GM18502 (cell line): Measurements from ENCODE around the gene SMPD1.
A peak's percentile ranks its signal among the peaks of the same experiment; 100 is the strongest.
"Not testable (repeated sequence)": the region's sequence is repeated elsewhere in the genome, so short reads cannot be mapped to it uniquely, and the experiment has no call there.

Experiments used
- ATAC-seq: cut with Tn5 transposase; IDR thresholded peaks from one replicate; pipeline ENCODE4 v1.9.1; 2021; ENCODE audit warnings: mild to moderate bottlenecking; ENCODE audit not compliant: unreplicated experiment, poor library complexity

Gene SMPD1

DNA sequence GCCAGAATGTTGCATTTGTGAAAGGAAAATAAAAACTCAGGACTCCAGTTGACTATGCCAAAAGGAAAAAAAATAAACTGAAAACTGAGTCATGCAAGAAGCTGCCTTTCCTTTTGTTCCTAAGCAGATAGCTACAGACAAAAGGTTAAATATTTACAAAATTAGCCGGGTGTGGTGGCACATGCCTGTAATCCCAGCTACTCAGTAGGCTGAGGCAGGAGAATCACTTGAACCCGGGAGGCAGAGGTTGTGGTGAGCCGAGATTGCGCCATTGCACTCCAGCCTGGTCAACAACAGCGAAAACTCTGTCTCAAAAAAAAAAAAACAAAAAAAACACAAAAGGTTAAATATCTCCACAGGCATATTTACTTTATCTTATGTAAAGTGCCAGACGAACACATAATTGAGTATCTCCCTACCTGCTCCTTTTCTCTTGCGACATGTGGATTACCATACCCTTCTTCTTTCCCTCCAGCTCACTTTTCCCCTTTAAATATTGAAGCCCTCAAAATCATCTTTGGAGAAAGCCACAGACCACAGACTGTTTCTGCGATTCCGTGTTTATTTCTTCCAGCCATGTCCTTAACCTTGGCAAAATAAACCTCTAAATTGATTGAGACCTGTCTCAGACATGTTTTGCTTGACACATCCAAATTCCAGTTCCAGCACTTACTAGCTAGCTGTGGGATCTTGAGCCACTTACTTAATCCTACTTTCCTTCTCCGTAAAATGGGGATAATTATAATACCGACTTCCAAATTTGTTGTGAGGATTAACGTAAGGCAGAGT lies 2.3 kb upstream of the SMPD1 start:
- no peak for ATAC-seq

DNA sequence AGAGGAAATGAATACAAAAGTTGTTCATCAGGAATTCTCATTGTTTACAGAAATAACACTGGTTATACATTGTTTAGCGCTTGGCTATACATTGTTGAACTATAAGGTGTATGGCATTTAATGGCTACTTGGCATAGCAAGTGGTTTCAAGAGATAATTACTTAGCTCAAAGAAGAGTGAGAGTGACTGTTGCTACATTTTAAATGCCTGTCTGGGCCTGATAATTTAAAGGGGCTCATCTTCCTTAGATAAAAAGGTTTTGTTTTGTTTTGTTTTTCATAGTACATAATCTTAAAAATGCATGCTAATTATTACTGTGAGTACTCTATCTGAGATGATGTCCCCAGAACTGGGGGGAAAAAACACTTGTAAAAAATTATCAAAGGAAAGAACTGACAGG lies 1.5 kb upstream of the SMPD1 start:
- ATAC-seq, result no peak

DNA sequence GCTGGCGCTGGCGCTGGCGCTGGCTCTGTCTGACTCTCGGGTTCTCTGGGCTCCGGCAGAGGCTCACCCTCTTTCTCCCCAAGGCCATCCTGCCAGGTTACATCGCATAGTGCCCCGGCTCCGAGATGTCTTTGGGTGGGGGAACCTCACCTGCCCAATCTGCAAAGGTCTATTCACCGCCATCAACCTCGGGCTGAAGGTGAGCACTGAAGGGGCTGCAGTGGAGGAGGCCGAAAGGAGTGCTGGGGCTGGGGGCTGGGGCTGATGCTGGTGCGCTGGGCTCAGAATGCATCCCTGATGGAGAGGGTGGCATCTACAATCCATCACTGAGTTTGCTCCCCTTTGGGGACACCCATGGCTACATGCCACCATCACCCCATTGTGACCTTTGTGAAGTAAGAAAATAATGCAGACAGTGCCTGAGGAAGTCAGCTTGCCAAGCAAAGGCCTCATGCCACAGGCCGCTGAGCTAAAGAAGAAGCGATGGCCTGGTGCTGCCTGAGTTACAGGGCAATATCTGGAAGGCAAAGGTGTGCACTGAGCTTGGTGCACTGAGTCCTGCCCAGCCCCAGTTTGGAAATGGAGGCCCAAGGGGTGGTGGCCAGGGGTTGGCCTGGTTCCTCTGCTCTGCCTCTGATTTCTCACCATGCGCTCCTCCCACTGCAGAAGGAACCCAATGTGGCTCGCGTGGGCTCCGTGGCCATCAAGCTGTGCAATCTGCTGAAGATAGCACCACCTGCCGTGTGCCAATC lies 620 bp downstream of the SMPD1 start:
- ATAC-seq, result no peak

DNA sequence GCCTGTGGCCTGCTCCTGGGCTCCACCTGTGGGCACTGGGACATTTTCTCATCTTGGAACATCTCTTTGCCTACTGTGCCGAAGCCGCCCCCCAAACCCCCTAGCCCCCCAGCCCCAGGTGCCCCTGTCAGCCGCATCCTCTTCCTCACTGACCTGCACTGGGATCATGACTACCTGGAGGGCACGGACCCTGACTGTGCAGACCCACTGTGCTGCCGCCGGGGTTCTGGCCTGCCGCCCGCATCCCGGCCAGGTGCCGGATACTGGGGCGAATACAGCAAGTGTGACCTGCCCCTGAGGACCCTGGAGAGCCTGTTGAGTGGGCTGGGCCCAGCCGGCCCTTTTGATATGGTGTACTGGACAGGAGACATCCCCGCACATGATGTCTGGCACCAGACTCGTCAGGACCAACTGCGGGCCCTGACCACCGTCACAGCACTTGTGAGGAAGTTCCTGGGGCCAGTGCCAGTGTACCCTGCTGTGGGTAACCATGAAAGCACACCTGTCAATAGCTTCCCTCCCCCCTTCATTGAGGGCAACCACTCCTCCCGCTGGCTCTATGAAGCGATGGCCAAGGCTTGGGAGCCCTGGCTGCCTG lies 1.4 kb downstream of the SMPD1 start:
- ATAC-seq, result no peak

DNA sequence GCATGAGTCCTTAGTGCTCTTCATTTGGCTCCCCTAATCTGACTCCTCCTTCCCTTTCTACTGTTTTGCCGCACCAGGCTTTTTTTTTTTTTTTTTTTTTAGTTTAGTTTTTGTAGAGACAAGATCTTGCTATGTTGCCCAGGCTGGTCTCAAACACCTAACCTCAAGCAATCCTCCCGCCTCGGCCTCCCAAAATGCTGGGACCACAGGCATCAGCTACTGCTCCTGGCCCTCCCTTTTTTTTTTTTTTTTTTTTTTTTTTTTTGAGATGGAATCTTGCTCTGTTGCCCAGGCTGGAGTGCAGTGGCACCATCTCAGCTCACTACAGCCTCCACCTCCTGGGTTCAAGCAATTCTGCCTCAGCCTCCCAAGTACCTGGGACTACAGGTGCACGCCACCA lies 2.0 kb downstream of the SMPD1 start:
- ATAC-seq, result not testable (repeated sequence)

DNA sequence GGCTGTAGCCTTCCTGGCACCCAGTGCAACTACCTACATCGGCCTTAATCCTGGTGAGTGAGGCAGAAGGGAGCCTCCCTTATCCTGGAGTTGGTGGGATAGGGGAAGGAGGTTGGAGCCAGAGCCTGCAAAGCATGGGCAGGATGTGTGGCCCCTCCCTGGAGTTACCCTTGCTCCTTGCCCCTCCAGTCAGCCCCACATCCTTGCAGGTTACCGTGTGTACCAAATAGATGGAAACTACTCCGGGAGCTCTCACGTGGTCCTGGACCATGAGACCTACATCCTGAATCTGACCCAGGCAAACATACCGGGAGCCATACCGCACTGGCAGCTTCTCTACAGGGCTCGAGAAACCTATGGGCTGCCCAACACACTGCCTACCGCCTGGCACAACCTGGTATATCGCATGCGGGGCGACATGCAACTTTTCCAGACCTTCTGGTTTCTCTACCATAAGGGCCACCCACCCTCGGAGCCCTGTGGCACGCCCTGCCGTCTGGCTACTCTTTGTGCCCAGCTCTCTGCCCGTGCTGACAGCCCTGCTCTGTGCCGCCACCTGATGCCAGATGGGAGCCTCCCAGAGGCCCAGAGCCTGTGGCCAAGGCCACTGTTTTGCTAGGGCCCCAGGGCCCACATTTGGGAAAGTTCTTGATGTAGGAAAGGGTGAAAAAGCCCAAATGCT lies 3.9 kb downstream of the SMPD1 start:
- no peak for ATAC-seq

DNA sequence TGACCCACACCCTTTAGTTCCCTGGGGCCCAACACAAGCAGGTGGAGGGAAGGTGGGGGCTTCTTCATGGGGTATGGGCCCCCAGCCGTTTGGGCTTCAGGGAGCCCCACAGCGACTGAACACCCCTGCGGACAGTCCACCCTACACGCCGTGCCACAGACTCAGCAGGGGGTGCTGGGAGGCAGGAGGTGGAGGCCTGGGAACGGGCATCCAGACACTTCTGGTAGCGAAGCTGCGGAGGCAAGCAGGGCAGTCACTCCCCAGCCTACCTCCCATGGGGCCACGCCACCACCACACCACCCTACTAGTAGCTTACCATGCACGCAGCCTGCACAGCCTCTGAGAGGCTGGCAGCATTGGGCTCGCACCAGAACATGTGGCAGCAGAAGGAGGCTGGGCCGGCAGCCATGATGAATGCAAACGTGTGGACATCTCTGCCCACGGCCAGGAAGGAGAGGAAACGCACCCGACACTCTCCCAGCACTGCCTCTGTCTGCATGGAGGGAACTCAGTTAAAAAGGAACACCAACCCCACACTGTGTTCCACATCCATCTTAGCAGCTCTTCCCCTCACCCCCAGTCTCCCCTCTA lies 5.3 kb downstream of the SMPD1 start:
- ATAC-seq, result no peak

DNA sequence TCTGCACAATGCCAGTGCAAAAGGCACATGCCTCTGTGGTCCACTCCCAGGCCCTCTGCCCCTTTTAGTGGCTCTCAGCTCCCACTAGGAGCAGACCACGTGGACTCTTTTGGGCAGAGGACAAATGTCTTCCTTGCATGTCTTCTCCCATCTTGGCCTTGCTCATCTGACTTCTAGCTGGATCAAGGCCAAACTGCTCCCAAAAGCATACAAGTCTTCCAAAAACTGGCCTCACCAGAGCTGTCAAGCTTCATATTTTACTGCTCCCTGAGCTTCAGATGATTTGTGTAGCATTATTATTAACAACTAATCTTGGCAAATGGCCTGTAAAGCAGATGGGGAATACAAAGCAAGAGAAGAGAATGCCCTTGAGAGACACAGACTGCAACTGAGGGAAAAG lies 6.9 kb downstream of the SMPD1 start:
- ATAC-seq, result no peak

DNA sequence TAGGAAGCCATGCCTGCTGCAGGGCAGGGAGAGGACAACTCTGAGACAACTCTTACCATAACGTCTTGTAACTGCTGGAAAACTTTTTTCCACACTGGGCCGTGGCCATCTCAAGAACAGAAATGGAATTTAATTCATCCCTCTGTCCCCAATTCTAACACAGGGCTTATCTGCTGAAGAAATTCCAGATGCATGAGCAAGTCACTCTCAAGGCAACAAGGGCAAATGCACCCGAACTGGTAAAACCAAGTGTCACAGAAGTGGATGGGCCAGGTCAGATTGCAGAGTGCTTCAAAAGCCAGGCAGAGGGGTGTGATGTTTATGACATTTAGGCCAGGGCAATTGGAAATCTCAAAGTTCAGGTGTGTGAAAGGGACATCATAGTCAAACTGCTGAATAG lies 7.4 kb downstream of the SMPD1 start:
- ATAC-seq, result no peak

DNA sequence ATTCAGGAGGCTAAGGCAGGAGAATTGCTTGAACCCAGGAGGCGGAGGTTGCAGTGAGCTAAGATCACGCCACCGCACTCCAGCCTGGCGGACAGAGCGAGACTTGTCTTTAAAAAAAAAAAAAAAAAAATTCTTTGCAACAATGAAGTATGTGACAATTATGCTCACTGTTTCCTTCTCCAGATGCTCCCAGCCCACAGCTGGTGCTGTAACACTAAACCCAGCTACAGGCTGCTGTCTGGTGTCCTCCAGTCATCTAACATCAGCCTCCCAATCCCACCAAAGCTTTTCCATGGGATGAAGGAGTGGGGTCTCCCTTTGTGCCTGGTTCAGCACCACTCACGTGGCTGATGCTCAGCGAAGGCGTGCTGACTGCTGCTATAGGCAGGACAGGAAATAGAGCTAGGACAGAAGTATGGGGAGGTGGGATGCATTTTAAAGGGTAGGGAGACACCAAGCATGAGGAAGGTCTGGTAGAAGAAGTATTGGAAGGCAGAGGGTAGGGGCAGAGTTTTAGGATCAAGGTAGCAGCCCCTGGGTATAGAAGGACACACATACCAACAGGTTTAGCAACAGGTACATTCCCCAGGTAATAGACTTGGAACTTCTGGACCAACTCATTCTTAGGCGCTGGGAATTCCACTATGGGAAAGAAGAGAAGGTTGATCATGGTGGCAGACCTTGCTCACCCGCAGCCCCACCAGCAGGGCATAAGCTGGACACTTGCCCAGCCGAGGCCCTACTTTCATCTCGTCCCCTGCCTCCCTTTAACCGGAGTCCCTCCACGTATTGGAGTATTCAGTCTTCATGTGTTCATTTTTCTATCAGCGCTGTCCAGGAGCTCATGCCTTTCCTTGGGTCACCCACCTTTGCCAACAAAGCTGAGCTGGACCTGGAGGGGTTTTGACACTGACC lies 10.4 kb downstream of the SMPD1 start:
- ATAC-seq, result no peak

DNA sequence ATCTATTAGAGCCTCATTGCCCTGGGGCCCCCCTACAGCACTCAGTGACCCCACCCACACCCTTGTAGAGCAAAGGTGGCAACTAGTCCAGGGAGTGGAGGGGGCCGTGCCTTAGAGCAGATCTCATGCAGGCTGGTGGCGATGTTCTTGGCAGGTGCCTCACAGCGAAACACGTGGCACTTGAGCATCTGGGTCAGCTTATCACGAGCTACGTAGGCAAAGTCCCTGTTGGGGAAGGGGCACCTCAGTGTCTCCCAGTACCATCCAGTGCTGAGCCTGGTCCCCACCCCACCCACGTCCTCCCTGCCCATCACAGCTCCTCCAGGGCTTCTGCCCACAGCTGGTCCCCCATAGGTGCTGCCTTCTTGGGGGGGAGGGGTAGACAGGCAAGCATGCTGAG lies 11.2 kb downstream of the SMPD1 start:
- ATAC-seq, result no peak

DNA sequence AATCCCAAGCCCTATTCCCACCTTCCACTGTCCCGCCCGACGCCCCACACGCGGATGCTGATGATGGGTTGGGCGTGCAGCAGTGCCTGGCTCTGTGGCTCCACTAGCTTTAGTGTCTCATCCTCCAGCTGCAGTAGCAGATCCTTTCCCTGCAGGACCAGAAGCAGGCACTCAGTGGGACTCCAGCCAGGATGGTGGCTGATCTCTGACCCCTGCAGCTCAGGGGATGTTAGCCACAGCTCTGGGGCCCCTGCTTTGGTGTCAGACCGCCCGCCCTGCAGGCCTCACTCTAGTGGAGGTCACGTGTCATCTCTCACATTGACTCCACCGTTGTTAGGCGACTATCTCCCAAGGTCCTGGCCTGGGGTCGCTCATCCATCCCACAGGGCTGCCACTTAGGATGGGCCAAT lies 11.8 kb downstream of the SMPD1 start:
- peak; percentile 54 for ATAC-seq

DNA sequence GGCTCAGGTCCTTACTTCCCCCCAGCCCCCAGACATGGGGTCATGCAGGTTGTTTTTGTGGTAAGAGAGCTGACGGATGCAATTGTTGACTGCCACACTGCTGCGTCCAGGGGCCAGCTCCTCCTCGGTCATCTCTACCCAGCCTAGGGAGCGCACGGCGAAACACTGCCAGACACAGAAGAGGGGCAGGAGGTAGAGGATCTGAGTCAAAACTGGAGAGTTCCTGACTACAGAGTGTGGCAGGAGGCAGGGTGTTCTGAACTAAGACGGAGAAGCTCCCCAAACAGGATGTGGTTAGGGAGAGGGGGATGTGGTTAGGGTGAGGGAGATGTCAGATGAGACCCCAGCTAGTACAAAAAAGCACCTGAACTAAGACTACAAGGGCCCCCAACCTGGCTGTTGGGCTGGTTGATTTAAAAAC lies 12.3 kb downstream of the SMPD1 start:
- peak; percentile 96 for ATAC-seq

DNA sequence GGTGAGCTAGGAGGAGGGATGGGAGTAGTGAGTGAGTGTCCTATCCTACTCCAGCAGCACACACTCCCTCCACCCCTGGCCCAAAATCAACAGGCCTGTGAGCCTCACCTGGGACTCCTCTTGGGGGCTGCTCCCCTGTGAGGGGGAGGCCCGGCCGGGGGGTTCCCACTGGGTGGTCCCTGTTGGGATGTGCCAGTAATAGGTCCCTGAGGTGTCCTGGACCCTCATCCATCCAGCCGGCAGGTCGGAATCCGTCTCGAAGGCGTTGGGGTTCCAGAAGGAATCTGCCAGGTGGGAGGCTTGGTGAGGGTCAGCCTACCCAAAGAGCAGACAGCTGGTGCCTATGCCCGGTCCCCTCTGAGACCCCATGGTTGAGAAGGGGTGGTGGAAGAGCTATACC lies 13.3 kb downstream of the SMPD1 start:
- ATAC-seq, result no peak

DNA sequence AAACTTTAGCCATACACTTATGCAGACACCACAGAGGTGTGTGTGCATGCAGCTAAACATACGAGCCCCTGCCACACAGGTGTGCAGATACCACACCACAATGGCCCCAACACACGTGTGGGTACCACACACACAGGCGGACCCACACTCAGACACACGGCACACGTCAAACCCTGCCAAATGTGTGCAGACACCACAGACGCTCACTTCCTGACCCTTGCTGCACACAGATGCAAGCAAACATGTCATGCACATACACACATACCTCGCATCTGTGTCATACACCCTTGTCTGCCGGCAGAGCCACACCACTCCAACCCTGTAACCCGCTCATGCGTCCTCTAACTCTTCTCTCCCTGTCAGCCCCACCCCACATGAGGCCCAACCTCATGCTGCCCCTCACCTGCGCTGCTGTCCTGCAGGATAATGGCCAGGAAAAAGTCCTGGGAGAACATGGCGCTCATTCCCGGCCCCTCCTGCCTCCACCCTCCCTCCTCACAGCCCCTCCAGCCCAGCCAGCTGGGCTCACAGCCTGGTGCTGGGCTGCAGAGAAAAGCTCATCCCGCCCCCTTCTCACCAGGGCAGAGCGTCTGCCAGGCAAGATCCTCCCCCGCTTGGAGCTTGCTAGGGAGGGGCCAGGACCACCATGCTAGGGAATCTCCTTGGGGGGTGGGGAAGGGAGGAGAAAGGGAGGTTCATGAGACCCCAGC lies 14.2 kb downstream of the SMPD1 start:
- no peak for ATAC-seq

DNA sequence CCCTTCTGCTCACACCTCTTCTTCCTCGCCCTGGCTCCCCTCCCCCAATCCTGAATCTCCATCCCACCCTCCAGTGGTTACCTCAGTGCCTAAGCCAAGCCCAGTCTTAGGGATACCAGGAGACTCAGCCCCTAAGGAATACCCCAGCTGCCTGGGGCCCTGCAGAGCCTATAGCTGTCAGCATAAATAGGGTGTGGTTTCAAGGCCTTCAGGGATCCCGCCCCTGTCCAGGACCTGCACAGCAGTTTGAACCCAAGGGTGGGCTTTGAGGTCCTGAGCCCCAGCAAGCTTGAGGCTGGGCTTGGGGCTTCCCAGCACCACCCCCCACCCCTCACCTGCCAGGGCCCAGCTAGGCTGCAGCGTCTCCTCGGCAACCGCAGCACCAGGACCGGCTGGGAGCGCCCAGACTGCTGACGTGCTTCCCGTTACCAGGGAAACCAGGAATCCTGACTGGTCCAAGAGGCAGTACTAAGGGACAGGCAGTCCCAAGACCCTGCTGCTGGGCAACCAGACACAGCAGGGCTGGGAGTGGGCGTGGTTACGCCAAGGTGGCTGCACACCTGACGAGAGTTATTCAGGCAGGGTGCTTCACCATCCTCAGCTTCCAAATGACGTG lies 14.9 kb downstream of the SMPD1 start:
- ATAC-seq, result no peak

DNA sequence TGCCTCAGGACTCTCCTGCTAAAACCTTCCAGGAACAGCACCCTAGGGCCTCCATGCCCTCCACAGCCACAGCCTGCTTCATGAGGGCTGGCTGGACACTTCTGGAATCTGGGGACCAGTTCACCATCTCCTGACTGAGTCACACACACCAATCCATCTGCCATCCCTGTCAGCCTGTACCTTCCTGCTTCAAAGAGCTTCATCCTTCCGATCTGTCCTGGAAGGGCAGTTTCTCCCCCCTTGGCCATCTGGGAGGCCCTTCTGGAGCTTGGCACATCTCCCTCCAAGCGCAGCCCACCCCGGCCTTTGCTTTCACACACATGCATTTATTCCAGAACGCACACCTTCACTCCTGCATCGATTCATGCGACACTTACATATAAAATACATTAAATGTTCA lies 15.6 kb downstream of the SMPD1 start:
- ATAC-seq, result no peak

DNA sequence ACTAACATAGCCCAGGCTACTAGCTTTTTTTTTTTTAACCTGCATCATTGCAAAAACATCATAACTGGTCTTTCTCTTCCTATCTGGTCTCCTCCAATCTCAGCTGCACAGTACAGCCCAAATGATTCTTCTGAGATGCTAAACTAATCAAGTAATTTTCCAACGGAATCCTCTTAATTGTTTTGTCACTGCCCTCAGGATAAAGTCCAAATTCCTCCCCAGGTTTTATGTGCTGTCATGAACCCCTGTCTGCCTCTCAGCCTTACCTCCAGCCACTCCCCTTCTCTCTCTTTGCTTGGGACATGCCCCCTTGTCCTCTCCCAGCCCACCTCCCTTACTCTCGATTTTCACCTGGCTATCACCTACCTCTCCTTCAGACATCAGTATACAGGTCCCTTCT lies 16.1 kb downstream of the SMPD1 start:
- no peak for ATAC-seq
